Sigmoid colon (tissue), 4 donors: ENCODE data around the gene SBK3.

Source experiments
- EP300 ChIP-seq, 4 donors: sonication (generic); formaldehyde crosslinking; IDR thresholded peaks; one replicate each; pipeline ENCODE4 v1.6.1; 2017; ENCODE audit warnings: antibody characterized with exemption in 4 of 4
- POLR2A ChIP-seq, 2 donors: fragments of 450-650 bp; IDR thresholded peaks; one replicate each; pipeline ENCODE4 v1.6.1; 2016; ENCODE audit warnings: antibody characterized with exemption in 2 of 2, mild to moderate bottlenecking in 2 of 2, moderate library complexity in 2 of 2

GRCh38 chr19:55578761-55579747 is 33.7 kb upstream of the SBK3 start:
- no peak for TF ChIP-seq POLR2A (IDR thresholded peaks at IDR 0.05)
- no peak for TF ChIP-seq EP300 (IDR thresholded peaks at IDR 0.05)
